GM21360 (cell line): ENCODE measurements around the gene GABPB1.
"Not testable (repeated sequence)": the region's sequence is repeated elsewhere in the genome, so short reads cannot be mapped to it uniquely, and the experiment has no call there.

Experiments
- ATAC-seq: cut with Tn5 transposase; IDR thresholded peaks from one replicate; pipeline ENCODE4 v1.9.1; 2021; ENCODE audit warnings: mild to moderate bottlenecking, moderate library complexity; ENCODE audit not compliant: unreplicated experiment

Gene GABPB1

GRCh38 chr15:50354838-50355618, at the start of gene GABPB1:
GABPB1 (minus strand) TSS chr15:50355198; CDS start chr15:50309798, 45,400 bp downstream.
- ATAC-seq, result peak; percentile 38

DNA sequence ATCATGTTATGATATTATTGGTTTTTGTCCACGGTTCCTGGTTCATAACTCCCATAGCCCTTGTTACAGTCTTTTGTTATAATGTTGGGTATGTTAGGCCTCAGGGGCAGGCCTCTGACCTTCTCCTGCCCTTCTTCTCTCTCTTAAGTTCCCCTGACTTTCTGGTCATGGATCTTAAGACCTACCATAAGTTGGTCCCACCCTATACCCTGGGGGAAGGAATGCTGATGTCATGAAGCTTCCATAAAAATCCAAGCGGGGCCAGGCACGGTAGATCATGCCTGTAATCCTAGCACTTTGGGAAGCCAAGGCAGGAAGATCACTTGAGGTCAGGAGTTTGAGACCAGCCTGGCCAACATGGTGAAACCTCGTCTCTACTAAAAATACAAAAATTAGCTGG, 36.6 kb upstream of the GABPB1 start:
- ATAC-seq, result not testable (repeated sequence)

DNA sequence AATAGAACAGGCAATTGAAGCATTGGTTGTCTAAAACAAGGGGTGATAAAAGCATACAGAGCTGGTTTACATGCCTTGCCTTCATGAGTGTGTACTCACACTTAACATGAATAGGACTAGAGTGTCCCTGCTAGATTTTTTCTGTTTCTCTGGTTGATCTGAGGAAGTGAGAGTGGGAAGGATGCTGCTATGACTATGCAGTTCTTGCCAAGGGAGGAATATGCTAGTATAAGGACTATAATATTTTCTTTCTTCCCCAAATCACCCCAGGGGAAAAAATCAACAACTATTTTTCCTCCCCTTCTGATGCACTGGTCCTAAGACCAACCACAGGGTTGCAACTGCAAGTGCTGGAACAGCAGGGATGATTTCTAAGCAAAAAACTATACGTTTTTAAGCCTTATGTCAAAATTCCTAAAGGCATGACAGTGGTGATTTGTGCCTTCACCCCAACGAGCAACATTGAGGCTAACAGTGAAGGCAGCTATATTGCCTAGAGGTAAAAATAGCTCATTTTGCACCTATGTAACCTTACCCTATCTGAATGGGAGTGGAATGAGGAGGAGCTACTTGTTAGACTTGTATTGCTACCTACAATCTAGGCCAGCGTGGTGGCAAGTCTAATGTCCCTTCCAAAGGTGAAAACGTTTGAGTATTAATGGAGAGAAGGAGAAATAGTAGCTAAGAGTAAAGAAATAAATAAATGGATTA, 35.7 kb upstream of the GABPB1 start:
- ATAC-seq, result peak; percentile 81

DNA sequence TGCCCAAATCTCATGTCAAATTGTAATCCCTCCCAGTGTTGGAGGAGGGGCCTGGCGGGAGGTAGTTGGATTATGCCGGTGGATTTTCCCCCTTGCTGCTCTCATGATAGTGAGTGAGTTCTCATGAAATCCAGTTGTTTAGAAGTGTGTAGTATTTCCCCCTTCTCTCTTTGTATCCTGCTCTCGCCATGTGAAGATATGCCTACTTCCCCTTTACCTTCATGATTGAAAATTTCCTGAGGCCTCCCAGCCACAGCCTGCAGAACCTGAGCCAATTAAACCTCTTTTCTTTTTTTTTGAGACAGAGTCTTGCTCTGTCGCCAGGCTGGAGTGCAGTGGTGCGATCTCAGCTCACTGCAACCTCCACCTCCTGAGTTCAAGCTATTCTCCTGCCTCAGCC, 27.4 kb upstream of the GABPB1 start:
- not testable (repeated sequence) for ATAC-seq

DNA sequence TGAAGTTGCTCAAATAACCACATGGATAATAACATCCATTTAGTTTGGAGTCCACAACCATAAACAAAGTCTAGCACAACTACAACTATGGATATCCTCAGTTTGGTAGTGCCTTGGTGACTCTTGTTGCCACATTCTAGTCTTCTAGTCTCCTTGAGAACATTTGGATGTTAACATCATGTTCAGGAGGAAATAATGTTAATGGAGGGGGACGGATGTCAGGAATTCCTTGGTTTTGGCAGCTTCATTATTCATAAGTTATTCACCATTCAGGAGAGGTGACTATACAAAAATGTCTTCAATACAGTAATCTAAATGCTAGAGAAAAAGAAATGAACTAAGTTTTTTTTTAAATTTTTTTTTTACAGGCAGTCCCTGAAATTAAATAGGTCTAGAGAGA, 26.4 kb upstream of the GABPB1 start:
- ATAC-seq, result no peak

- ATAC-seq, result no peak
These were observed 25.1 kb upstream of the GABPB1 start for GRCh38 chr15:50380089-50380488.

DNA sequence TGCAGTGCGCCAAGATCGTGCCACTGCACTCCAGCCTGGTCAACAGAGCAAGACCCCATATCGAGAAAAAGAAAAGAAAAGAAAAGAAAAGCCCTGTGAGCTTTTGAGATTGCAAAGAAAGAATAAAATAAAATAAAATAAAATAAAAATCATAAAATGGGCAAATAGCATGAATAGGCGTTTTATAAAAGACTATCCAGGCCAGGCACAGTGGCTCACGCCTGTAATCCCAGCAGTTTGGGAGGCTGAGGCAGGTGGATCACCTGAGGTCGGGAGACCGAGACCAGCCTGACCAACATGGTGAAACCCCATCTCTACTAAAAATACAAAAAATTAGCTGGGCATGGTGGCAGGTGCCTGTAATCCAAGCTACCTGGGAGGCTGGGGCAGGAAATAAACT, 24.4 kb upstream of the GABPB1 start:
- ATAC-seq, result not testable (repeated sequence)

- ATAC-seq, result no peak
These were observed 23.8 kb upstream of the GABPB1 start for GRCh38 chr15:50378776-50379175.

- ATAC-seq, result peak; percentile 98
These were observed 23.1 kb upstream of the GABPB1 start for GRCh38 chr15:50377867-50378751.

DNA sequence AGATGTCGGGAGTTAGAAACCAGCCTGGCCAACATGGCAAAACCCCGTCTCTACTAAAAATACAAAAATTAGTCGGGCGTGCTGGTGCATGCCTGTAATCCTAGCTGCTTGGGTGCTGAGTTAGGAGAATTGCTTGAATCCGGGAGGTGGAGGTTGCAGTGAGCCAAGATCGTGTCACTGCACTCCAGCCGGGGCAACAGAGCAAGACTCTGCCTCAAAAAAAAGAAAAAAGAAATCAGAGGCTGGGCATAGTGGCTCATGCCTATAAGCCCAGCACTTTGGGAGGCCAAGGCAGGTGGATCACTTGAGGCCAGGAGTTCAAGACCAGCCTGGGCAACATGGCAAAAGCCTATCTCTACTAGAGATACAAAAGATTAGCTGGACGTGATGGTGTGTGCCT, 14.6 kb upstream of the GABPB1 start:
- not testable (repeated sequence) for ATAC-seq

- no peak for ATAC-seq
These were observed 11.0 kb upstream of the GABPB1 start for GRCh38 chr15:50365971-50366370.

GRCh38 chr15:50365570-50365969, 10.6 kb upstream of the GABPB1 start:
- ATAC-seq, result no peak

DNA sequence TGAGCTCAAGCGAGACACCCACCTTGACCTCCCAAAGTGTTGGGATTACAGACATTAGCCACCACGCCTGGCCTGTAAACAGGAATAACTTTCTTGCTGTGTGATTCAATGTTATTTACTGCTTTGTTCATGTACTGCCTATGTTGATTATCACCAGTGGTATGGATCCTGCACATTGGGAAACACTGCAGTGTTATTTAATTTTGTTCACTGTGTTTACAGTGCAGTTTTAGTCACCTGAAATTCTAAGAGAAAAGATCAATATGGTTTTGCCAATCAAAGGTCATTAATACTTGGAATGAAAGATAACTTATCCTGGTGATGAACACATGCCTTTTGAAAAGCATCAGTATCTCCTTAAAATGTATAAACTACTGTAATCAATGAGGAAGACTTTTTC, 8.6 kb upstream of the GABPB1 start:
- no peak for ATAC-seq

- no peak for ATAC-seq
These were observed 6.8 kb upstream of the GABPB1 start for GRCh38 chr15:50361756-50362155.

GRCh38 chr15:50358845-50359244, 3.8 kb upstream of the GABPB1 start:
- no peak for ATAC-seq

DNA sequence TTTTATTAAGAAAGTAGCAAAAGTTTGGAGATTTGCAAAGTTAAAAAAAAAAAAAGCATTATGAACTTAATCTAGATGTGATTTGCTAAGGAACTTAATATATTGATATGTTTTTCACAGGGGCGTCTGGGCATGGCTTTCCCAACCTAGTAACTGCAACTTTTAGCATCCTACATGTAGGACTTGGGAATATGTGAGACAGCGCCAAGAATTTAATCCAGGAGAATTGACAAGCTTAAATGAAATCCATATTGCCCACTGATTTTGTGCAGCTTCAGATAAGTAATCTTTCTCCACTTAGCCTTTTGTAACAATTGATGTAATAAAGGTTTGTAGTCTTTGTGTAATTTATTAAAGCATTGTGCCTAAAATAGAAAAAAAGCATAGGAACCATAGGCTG, 982 bp upstream of the GABPB1 start:
- ATAC-seq, result no peak

DNA sequence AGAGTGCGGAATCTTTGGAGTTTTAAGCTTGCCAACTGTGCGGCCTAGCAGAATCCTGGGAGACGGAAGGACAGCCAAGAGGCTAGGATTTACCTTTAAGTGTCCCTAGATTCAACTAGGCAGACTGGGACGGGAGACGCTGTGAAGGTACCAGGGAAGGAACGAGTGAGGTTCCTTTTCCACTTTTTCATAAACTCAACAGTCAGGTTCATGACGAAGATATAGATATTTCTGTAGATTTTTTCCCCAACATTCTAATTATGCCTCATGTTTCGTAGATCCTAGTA, 564 bp upstream of the GABPB1 start:
- ATAC-seq, result no peak

DNA sequence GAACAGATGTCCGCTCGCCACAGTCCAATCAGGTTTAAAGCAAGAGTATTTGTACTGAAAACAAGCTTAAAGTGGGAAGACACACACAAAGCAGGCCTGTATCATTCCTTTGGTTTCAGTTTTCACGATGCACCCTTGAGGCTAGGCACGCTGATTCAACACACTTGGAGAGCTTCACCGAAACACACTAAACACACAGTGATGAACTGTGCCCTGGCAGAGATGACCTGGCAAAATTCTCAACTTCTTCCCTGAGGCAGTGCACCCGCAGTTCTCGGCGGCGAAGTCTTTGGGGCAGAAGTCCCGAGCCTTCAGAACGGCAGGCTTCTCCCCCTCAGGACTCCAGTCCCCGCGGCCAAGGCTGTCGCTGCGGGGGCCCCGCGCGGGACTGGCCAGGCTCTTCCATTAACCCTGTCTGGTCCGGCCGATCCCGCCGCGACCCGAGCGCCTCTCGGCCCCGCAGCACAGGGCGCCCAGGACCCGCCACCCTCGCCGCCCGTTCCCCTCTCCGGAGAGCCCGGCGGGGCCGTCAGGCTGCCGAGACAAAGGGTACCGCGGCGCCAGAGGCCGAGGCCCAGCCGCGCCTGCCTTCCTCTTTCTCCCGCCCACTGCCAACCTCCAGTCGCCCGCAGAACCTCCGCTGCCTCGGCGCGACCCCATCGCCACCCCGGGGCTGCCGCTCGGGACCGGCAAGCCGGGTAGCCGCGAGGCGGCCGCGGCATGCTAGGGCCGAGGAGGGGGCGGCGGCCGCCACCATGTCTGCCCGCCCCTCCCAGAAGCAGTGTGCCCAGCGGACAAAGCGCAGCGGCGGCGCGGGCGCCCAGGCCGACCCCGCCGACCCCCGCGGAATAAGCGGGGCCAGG, 792 bp downstream of the GABPB1 start:
- peak; percentile 30 for ATAC-seq

DNA sequence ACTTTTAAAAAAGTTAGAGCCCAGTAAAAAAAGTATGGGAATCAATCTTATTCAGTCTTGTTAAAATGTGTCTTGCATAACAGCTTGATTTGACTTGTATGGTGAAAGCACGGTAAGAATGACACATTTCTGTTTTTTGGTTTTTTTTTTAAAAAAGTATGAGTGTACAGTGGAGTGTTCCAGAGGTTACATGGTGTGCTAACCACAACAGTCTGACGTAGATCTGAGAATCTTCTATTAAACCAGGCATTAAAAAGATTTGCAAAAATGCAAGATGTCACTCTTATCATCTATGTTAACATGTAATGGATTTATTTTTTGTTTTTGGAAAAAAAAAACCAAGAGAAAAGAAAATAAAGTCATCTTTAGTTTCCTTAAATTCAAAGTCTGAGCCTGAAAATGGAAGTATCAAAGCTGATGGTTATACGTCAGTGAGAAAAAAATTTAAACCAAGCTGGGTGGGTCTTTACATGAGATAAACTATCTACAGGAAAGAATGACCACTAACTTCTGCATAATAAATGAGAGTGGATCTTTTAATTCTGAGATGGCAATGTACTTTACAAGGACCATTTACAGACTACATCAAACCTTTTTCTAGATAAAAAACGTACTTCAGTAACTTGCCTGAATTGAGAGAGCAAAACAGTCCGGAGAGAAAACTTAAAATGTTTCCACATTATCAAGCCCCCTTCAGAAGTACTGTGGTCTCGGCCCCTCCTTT, 1.6 kb downstream of the GABPB1 start:
- no peak for ATAC-seq

- ATAC-seq, result no peak
These were observed 4.4 kb downstream of the GABPB1 start for GRCh38 chr15:50350621-50351020.
